Fibroblast of villous mesenchyme (primary cell): ENCODE results near the gene TFCP2L1. TPM values are rescaled to one million over a fixed set of nuclear protein-coding genes. Genes with fewer than 3 reads are reported as not detected.

Experiments used
- DNase-seq: peaks from one replicate; pipeline ENCODE4 v3.0.0-alpha.2; 2010; ENCODE audit warnings: low read depth
- H3K4me3 ChIP-seq: 2 replicates; pipeline ENCODE4 v1.5.1; 2011; ENCODE audit warnings: low read depth, mild to moderate bottlenecking, low read length
- total RNA-seq: library from RNA; depleted of rRNA; stranded (reverse); fragments of >200 nt; gene quantifications from 2 replicates; pipeline ENCODE4 v1.2.3, GENCODE V29; 2012
- TF ChIP-seq, protein P1 (sequence below): IDR thresholded peaks from 2 replicates; pipeline ENCODE4 v1.5.1; 2012; ENCODE audit warnings: low read depth, mild to moderate bottlenecking, low read length; ENCODE audit not compliant: insufficient read depth

Gene TFCP2L1
- total RNA-seq, 1 donor = not detected

DNA sequence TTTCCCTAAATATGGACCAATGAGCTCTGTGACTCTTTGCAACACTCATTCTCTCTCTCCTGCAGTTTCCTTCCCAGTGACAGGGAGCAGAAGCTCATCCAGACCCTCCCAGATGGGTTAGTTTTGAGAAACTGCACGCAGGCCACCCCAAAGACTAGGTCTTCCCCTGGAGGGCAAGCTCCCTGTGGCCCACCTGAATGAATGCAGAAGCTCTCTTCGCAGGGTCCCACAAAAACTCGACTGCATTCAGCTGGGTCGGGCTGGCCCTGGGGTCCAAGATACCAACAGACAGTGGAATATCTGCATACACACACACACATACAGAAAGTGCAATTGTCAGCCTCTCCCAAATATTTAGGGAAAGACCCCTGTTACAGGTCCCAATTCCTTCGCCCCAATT is 37.0 kb downstream of the TFCP2L1 start:
- TF ChIP-seq, protein P1, sequence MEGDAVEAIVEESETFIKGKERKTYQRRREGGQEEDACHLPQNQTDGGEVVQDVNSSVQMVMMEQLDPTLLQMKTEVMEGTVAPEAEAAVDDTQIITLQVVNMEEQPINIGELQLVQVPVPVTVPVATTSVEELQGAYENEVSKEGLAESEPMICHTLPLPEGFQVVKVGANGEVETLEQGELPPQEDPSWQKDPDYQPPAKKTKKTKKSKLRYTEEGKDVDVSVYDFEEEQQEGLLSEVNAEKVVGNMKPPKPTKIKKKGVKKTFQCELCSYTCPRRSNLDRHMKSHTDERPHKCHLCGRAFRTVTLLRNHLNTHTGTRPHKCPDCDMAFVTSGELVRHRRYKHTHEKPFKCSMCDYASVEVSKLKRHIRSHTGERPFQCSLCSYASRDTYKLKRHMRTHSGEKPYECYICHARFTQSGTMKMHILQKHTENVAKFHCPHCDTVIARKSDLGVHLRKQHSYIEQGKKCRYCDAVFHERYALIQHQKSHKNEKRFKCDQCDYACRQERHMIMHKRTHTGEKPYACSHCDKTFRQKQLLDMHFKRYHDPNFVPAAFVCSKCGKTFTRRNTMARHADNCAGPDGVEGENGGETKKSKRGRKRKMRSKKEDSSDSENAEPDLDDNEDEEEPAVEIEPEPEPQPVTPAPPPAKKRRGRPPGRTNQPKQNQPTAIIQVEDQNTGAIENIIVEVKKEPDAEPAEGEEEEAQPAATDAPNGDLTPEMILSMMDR = no peak
- no peak overlapping the region for H3K4me3 ChIP-seq
- no peak for DNase-seq

DNA sequence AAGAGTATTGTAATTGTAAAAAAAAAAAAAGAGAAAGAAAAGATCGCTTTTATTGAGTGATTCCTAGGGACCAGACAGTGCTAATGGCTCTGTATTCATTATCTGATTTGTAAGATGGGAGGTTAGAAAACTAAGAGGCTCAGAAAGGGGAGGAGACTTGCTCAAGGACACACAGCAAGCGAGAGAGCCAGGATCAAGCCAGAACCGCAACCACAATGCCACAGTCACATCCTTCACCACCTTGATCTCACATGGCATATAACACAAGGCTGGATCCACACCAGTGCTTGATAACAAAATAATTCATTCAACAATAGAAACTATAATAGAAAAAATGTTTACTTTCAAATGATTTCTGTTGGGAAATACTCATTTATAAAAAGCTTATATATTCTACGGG is 37.5 kb downstream of the TFCP2L1 start:
- TF ChIP-seq, protein P1 = no peak

DNA sequence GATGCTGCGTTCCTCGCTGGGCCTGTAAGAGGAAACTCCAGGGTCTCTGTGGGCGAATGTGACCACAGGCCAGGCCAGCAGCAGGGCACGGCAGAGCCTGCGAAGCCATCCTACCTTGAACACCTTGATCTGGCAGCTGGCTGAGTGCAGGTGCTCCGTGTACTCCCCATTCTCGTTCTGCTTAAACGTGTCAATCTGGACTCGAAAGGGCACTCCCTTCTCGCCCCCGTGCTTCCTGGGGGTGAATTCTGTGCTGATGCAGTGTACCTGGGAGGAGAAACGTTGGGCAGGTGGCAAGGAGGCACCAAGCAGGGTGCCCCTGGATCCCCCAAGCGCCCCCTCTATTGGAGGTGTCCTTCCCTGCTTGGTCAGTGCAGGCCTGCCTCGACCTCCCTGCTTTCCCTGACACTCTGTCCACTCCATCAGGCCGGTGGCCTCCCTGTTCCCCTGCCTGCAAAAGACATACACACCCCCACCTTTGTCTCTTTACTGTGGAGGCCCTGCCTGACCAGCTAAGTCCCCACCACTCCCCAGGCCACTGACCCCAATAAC is 38.2 kb downstream of the TFCP2L1 start:
- TF ChIP-seq, protein P1 = no peak
- DNase-seq = no peak
- no peak overlapping the region for H3K4me3 ChIP-seq

More for the DNA sequence above, 37.5 kb downstream of the TFCP2L1 start:
- no peak for DNase-seq
- H3K4me3 ChIP-seq = no peak overlapping the region

DNA sequence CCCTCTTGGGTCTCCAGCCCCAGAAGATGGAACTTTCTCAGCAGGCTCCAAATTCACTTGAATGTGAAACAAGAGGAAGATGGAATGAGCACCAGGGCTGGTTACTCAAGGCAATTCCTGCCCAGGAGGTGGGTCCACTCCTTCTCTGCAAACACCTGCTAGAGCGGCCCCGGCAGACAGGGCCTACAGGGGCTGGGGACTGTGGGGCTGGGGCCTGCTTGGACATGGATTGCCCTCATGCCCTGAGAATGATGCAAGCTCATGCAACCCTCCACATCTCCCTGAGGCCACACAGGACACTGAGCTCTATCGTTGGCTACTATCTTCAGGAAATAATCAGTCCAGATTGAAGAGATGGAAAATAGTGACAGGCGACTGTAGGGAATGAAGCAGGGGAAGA is 39.1 kb downstream of the TFCP2L1 start:
- TF ChIP-seq, protein P1 = no peak
- DNase-seq = no peak
- H3K4me3 ChIP-seq = no peak overlapping the region

DNA sequence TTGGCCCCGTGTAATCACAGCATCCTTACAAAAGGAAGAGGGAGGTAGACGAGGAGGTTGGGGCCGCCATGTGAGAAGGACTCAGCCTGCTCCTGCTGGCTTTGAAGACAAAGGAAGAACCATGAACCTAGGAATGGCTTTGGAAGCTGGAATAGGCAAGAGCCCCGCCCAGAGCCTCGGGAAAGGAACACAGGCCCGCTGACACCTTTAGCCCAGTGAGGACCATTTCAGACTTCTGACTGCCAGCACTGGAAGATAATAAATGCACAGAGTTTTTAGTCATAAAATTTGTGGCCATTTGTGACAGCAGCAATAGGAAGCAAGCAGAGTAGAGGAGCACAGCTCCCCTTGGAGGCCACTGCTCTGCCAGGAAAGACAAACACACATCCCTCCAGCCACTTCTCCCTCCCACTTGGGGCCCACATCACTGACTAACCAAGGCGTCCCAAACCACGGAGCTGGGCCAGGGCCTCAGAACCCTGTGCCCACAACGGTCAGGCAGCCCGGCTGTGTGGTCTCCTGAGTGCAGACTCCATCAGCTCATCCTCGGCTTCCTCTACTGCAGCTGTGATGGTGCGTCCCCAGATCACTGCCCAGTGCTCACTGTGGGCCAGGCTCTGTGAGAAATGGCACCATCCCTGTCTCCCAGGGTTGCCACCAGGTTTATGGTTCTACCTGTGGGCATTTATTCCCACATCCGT is 39.7 kb downstream of the TFCP2L1 start:
- H3K4me3 ChIP-seq = no peak overlapping the region
- TF ChIP-seq, protein P1 = no peak

DNA sequence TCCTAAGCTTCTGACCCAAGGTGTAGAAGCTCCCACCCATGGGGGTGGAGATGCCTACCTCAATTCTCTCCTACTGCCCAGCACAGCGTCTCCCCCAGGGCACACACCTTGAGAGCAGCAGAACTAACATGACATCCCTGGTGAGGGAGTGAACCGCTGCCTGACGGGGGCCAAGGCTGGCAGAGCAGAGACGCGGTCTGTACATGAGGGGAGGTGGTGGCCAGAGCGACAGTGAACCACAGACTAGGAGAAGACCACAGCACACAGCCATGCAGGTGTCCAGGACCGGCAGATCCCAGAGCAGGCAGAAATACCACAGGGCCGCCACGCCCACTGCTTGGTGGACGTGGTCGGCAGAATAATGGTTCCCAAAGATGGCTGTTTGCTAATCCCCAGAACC is 40.4 kb downstream of the TFCP2L1 start:
- TF ChIP-seq, protein P1 = no peak

More for the DNA sequence above, 39.7 kb downstream of the TFCP2L1 start:
- no peak for DNase-seq

DNA sequence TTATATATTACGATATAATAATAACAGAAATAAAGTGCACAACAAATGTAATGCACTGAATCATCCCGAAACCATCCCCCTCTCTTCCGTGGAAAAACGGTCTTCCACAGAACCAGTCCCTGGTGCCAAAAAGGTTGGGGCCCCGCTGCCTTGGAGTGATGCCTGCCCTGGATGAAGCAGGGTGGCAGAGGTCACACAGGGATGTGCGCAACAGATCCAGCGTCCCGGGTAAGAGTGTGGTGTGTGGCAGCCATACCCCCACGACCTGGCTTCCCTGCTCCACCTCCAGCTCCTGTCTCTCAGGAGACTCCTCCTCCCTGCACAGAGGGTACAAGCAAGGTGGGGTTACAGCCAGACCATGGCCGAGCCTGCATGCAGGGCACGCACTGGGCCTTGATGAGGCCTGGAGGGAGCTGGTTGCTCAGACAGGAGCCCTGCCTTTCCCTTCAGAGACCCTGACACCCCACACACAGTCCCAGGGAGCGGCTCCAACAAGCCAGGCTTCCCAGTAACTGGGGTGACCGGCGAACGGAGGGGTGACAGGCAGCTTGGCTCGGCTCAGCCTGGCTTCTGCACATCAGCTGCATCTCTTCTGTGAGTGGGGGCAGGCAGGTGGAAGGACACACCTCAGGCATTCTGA is 41.1 kb downstream of the TFCP2L1 start:
- DNase-seq = no peak
- no peak overlapping the region for H3K4me3 ChIP-seq
- TF ChIP-seq, protein P1 = no peak

More for the DNA sequence above, 40.4 kb downstream of the TFCP2L1 start:
- no peak for DNase-seq
- H3K4me3 ChIP-seq = no peak overlapping the region
